Measurements from ENCODE around the gene PMPCB.

DNA sequence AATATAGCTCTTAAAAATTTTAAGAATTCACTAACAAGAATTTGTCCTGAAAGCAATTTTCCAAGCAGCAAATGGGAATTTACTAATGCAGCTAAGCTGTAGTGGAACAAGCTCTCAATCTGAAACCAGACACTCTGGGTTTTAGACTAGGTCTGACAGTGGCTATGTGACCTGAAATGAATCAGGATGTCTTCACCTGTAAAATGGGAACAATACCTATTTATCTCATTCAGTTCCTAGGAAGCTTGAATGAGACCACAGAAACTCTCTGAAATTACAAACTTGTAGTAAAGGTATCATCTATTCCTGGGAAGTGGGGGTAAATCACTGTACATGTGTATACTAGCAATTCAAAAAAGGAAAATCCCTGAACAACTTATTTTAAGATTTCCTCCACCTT, 46.1 kb downstream of the PMPCB start:
- TF ChIP-seq ZNF138 (CRISPR knock-in tag; conservative IDR thresholded peaks at IDR 0.05), result no peak
- TF ChIP-seq, protein P1, sequence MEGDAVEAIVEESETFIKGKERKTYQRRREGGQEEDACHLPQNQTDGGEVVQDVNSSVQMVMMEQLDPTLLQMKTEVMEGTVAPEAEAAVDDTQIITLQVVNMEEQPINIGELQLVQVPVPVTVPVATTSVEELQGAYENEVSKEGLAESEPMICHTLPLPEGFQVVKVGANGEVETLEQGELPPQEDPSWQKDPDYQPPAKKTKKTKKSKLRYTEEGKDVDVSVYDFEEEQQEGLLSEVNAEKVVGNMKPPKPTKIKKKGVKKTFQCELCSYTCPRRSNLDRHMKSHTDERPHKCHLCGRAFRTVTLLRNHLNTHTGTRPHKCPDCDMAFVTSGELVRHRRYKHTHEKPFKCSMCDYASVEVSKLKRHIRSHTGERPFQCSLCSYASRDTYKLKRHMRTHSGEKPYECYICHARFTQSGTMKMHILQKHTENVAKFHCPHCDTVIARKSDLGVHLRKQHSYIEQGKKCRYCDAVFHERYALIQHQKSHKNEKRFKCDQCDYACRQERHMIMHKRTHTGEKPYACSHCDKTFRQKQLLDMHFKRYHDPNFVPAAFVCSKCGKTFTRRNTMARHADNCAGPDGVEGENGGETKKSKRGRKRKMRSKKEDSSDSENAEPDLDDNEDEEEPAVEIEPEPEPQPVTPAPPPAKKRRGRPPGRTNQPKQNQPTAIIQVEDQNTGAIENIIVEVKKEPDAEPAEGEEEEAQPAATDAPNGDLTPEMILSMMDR (IDR thresholded peaks at IDR 0.05), result no peak
- TF ChIP-seq SP1 (CRISPR knock-in tag; conservative IDR thresholded peaks at IDR 0.05), result no peak
- TF ChIP-seq NR3C1 (CRISPR knock-in tag; conservative IDR thresholded peaks at IDR 0.05; ENCODE audit: low read depth), result no peak
- TF ChIP-seq, protein P2, sequence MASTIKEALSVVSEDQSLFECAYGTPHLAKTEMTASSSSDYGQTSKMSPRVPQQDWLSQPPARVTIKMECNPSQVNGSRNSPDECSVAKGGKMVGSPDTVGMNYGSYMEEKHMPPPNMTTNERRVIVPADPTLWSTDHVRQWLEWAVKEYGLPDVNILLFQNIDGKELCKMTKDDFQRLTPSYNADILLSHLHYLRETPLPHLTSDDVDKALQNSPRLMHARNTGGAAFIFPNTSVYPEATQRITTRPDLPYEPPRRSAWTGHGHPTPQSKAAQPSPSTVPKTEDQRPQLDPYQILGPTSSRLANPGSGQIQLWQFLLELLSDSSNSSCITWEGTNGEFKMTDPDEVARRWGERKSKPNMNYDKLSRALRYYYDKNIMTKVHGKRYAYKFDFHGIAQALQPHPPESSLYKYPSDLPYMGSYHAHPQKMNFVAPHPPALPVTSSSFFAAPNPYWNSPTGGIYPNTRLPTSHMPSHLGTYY (CRISPR knock-in tag; IDR thresholded peaks at IDR 0.05), result no peak
- TF ChIP-seq TEAD1 (CRISPR knock-in tag; IDR thresholded peaks at IDR 0.05), result no peak
